Neural cell (in vitro differentiated cells): ENCODE results near the gene PHF21B. TPM values are rescaled to one million over a fixed set of nuclear protein-coding genes. Genes with fewer than 3 reads are reported as not detected.

Experiments
- H2AFZ ChIP-seq: fragments of 200-600, 300-800 bp; sonication (generic), shearing (Covaris generic); 2 replicates; pipeline ENCODE4 v1.6.0; 2014; ENCODE audit warnings: low read depth, mild to moderate bottlenecking, antibody characterized with exemption, low read length, moderate library complexity
- H3F3A ChIP-seq: fragments of 200-600 bp; shearing (Covaris generic); 2 replicates; pipeline ENCODE4 v1.6.1; 2016; ENCODE audit warnings: mild to moderate bottlenecking, moderate library complexity, mixed read lengths, antibody characterized with exemption, low read length; ENCODE audit not compliant: insufficient read depth, poor library complexity, severe bottlenecking
- H3K27ac ChIP-seq: fragments of 200-600, 300-800 bp; sonication (generic), shearing (Covaris generic); 2 replicates; pipeline ENCODE4 v1.5.1; 2014; ENCODE audit warnings: mild to moderate bottlenecking, low read length, moderate library complexity
- H3K27me3 ChIP-seq: fragments of 300-800, 200-600 bp; sonication (generic), shearing (Covaris generic); 2 replicates; pipeline ENCODE4 v1.6.0; 2014; ENCODE audit warnings: mild to moderate bottlenecking, low read depth, low read length, moderate library complexity; ENCODE audit not compliant: insufficient read depth
- H3K36me3 ChIP-seq: fragments of 300-800, 200-600 bp; sonication (generic), shearing (Covaris generic); 2 replicates; pipeline ENCODE4 v1.5.1; 2014; ENCODE audit warnings: mild to moderate bottlenecking, antibody characterized with exemption, low read length, moderate library complexity; ENCODE audit not compliant: insufficient read depth
- H3K4me2 ChIP-seq: fragments of 300-800, 200-600 bp; sonication (generic), shearing (Covaris generic); 2 replicates; pipeline ENCODE4 v1.6.0; 2014; ENCODE audit warnings: mild to moderate bottlenecking, low read length
- H3K4me3 ChIP-seq: fragments of 300-800, 200-600 bp; sonication (generic), shearing (Covaris generic); 2 replicates; pipeline ENCODE4 v1.5.1; 2014; ENCODE audit warnings: mild to moderate bottlenecking, low read length, moderate library complexity
- H3K79me2 ChIP-seq: fragments of 200-600 bp; shearing (Covaris generic); replicated peaks from 2 replicates; pipeline ENCODE4 v1.6.0; 2014; ENCODE audit warnings: mild to moderate bottlenecking, low read length, moderate library complexity; ENCODE audit not compliant: insufficient read depth
- H3K9ac ChIP-seq: fragments of 300-800, 200-600 bp; sonication (generic), shearing (Covaris generic); 2 replicates; pipeline ENCODE4 v1.6.1; 2016; ENCODE audit warnings: mild to moderate bottlenecking, low read length, mixed read lengths
- H3K9me2 ChIP-seq: fragments of 200-600 bp; shearing (Covaris generic); 2 replicates; pipeline ENCODE4 v1.6.1; 2016; ENCODE audit warnings: mild to moderate bottlenecking, low read length, mixed read lengths; ENCODE audit not compliant: insufficient read depth
- H3K9me3 ChIP-seq: fragments of 200-600, 300-800 bp; sonication (generic), shearing (Covaris generic); 2 replicates; pipeline ENCODE4 v1.6.1; 2016; ENCODE audit warnings: mild to moderate bottlenecking, mixed run types, low read length, moderate library complexity, mixed read lengths
- H4K20me1 ChIP-seq: fragments of 200-600 bp; shearing (Covaris generic); 2 replicates; pipeline ENCODE4 v1.6.1; 2016; ENCODE audit warnings: mild to moderate bottlenecking, mixed run types; ENCODE audit not compliant: insufficient read depth
- EP300 ChIP-seq: fragments of 450-650 bp; conservative IDR thresholded peaks from 2 replicates; pipeline ENCODE4 v1.6.1; 2014; ENCODE audit warnings: antibody characterized with exemption, mild to moderate bottlenecking, moderate library complexity; ENCODE audit not compliant: poor library complexity, severe bottlenecking
- EZH2 ChIP-seq: fragments of 200-600, 300-800 bp; shearing (Covaris generic), sonication (generic); IDR thresholded peaks from 2 replicates; pipeline ENCODE4 v1.6.1; 2014; ENCODE audit warnings: antibody characterized with exemption, low read length, borderline replicate concordance, mild to moderate bottlenecking; ENCODE audit not compliant: insufficient read depth, poor library complexity, severe bottlenecking
- MXI1 ChIP-seq: fragments of 450-650 bp; conservative IDR thresholded peaks from 2 replicates; pipeline ENCODE4 v1.6.1; 2014; ENCODE audit warnings: antibody characterized with exemption, mild to moderate bottlenecking; ENCODE audit not compliant: poor library complexity, severe bottlenecking
- POLR2AphosphoS5 ChIP-seq: IDR thresholded peaks from 2 replicates; pipeline ENCODE4 v1.6.1; 2012
- RAD21 ChIP-seq: fragments of 450-650 bp; conservative IDR thresholded peaks from 2 replicates; pipeline ENCODE4 v1.6.1; 2014; ENCODE audit warnings: antibody characterized with exemption, mild to moderate bottlenecking, moderate library complexity
- SMC3 ChIP-seq: fragments of 450-650 bp; conservative IDR thresholded peaks from 2 replicates; pipeline ENCODE4 v1.6.1; 2014; ENCODE audit warnings: antibody characterized with exemption, mild to moderate bottlenecking, moderate library complexity; ENCODE audit not compliant: poor library complexity
- TAF1 ChIP-seq: IDR thresholded peaks from 2 replicates; pipeline ENCODE4 v1.6.1; 2012; ENCODE audit warnings: low read depth
- polyA plus RNA-seq: library from polyadenylated mRNA; depleted of rRNA; stranded (reverse); fragments of >200 nt; gene quantifications from 2 replicates; pipeline ENCODE4 v1.2.3, GENCODE V29; 2014
- TF ChIP-seq, protein P1 (sequence below): fragments of 450-650 bp; IDR thresholded peaks from 2 replicates; pipeline ENCODE4 v1.5.1; 2014; ENCODE audit warnings: antibody characterized with exemption, mild to moderate bottlenecking, moderate library complexity; ENCODE audit not compliant: poor library complexity, severe bottlenecking
- TF ChIP-seq, protein P2 (sequence below): IDR thresholded peaks from 2 replicates; pipeline ENCODE4 v1.6.1; 2012; ENCODE audit warnings: borderline replicate concordance

PHF21B gene
- polyA plus RNA-seq, 1 donor from 2014 or later = 49.5 TPM

DNA sequence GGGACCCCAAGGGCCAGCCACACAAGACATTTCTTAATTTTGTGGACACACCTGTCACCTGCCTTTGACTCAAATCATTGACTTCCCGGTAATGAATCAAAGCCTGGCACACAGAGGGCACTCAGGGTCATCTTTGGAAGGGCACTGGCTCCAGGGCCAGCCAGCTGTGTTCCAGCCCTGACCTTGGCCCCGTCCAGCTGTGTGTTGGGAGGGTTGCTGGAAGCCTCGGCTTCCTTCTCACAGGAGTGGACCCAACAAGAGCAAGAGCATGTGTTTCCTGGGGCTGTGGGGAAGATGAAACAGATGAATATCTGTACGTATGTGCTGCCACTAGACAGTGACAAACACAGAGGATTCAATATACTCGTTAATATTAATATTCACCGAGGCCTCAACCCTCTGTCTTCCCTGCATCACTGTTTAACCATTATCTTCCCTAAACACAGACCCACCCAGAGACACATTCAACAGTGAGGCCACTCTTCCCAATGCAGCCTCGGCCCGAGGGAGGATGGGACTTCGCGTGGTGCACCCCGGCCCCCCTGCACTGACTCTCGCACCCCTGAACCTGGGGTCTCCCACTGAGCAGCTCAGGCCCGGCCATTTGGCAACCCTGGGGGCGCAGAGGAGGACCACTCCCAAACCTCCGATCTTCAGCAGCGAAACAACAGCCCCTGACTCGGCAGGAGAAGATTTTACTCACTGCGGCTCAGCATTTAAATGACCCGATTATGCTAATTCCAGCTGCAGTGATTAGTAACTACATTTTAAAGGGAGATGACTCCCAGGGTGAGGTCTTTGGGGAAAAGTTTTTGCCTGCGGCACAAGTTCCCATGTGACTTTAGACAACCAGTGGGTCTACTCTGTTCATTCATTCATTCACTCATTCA, 45.7 kb downstream of the PHF21B start:
- no peak overlapping the region for H3K27ac ChIP-seq

DNA sequence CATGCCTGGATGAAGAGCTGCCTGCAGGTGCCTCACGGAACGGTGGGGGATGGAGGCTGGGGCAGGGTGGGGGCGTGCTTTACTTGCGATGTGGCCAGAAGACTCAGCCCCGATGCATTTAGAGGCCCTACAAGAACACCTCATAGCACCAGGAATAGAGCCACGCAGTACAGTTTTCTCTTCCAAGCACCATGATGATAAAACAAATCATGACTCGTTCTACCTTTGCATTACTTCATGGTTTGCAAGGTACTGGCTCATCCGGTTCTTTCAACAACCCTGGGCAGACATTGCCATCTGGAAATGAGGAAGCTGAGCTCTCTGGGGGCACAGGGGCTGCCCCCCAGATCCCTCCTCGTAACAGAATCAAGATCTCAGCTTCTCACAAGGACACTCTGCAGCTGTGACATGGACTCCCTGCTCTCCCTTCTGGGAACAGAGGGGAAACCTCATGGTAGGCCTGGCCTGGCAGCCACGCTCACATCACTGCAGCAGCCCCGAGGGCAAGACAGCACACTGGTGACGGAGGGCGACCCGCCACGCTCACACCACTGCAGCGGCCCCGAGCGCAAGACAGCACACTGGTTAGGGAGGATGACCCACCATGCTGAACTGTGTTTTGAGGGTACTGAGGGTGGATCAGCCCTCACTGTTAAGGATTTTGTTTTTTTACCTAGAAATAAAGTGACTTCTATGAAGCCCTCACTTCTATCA, 46.9 kb downstream of the PHF21B start:
- H3F3A ChIP-seq = no peaks in the 10 kb centered on the region
- H3K9ac ChIP-seq = no peak overlapping the region
- H3K4me2 ChIP-seq = no peak overlapping the region
- no peaks in the 10 kb centered on the region for H4K20me1 ChIP-seq
- no peak overlapping the region for H3K27ac ChIP-seq
- no peaks in the 10 kb centered on the region for H3K9me2 ChIP-seq
- H3K4me3 ChIP-seq = no peak overlapping the region
- H3K9me3 ChIP-seq = no peaks in the 10 kb centered on the region
- peaks cover 13% of the 10 kb centered on the region for H3K79me2 ChIP-seq
- no peaks in the 10 kb centered on the region for H3K27me3 ChIP-seq
- H2AFZ ChIP-seq = no peak overlapping the region
- H3K36me3 ChIP-seq = no peaks in the 10 kb centered on the region
- TF ChIP-seq, protein P1, sequence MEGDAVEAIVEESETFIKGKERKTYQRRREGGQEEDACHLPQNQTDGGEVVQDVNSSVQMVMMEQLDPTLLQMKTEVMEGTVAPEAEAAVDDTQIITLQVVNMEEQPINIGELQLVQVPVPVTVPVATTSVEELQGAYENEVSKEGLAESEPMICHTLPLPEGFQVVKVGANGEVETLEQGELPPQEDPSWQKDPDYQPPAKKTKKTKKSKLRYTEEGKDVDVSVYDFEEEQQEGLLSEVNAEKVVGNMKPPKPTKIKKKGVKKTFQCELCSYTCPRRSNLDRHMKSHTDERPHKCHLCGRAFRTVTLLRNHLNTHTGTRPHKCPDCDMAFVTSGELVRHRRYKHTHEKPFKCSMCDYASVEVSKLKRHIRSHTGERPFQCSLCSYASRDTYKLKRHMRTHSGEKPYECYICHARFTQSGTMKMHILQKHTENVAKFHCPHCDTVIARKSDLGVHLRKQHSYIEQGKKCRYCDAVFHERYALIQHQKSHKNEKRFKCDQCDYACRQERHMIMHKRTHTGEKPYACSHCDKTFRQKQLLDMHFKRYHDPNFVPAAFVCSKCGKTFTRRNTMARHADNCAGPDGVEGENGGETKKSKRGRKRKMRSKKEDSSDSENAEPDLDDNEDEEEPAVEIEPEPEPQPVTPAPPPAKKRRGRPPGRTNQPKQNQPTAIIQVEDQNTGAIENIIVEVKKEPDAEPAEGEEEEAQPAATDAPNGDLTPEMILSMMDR = no peak
- TF ChIP-seq EP300 (no peak), TAF1 (no peak), MXI1 (no peak), EZH2 (no peak), POLR2AphosphoS5 (no peak)
- TF ChIP-seq, protein P2, sequence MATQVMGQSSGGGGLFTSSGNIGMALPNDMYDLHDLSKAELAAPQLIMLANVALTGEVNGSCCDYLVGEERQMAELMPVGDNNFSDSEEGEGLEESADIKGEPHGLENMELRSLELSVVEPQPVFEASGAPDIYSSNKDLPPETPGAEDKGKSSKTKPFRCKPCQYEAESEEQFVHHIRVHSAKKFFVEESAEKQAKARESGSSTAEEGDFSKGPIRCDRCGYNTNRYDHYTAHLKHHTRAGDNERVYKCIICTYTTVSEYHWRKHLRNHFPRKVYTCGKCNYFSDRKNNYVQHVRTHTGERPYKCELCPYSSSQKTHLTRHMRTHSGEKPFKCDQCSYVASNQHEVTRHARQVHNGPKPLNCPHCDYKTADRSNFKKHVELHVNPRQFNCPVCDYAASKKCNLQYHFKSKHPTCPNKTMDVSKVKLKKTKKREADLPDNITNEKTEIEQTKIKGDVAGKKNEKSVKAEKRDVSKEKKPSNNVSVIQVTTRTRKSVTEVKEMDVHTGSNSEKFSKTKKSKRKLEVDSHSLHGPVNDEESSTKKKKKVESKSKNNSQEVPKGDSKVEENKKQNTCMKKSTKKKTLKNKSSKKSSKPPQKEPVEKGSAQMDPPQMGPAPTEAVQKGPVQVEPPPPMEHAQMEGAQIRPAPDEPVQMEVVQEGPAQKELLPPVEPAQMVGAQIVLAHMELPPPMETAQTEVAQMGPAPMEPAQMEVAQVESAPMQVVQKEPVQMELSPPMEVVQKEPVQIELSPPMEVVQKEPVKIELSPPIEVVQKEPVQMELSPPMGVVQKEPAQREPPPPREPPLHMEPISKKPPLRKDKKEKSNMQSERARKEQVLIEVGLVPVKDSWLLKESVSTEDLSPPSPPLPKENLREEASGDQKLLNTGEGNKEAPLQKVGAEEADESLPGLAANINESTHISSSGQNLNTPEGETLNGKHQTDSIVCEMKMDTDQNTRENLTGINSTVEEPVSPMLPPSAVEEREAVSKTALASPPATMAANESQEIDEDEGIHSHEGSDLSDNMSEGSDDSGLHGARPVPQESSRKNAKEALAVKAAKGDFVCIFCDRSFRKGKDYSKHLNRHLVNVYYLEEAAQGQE = no peak

More for the DNA sequence above, 45.7 kb downstream of the PHF21B start:
- Histone ChIP-seq H4K20me1 (no peaks in the 10 kb centered on the region), H3K9ac (no peak overlapping the region), H3K9me3 (no peaks in the 10 kb centered on the region), H3K9me2 (no peaks in the 10 kb centered on the region), H3K36me3 (no peaks in the 10 kb centered on the region), H3K79me2 (peaks cover 13% of the 10 kb centered on the region), H3K4me2 (no peak overlapping the region), H3K4me3 (no peak overlapping the region), H3K27me3 (no peaks in the 10 kb centered on the region), H2AFZ (no peak overlapping the region), H3F3A (no peaks in the 10 kb centered on the region)
- no peak for TF ChIP-seq TAF1
- TF ChIP-seq, protein P1 = no peak
- TF ChIP-seq, protein P2 = no peak
- TF ChIP-seq RAD21 = no peak
- TF ChIP-seq SMC3 = no peak
- no peak for TF ChIP-seq EZH2
- no peak for TF ChIP-seq EP300
- TF ChIP-seq MXI1 = no peak
- no peak for TF ChIP-seq POLR2AphosphoS5
